ENCODE data around the gene APBA1.
"Not testable (repeated sequence)": the region's sequence is repeated elsewhere in the genome, so short reads cannot be mapped to it uniquely, and the experiment has no call there.

DNA sequence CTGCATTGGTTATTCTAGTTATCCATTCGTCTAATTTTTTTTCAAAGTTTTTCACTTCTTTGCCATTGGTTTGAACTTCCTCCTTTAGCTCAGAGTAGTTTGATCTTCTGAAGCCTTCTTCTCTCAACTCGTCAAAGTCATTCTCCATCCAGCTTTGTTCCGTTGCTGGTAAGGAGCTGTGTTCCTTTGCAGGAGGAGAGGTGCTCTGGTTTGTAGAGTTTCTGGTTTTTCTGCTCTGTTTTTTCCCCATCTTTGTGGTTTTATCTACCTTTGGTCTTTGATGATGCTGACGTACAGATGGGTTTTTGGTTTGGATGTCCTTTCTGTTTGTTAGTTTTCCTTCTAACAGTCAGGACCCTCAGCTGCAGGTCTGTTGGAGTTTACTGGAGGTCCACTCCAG lies 232.5 kb downstream of the APBA1 start:
- TF ChIP-seq POLR2A (IDR thresholded peaks at IDR 0.05; ENCODE audit: low read depth, low read length); TAF1 (IDR thresholded peaks at IDR 0.05; ENCODE audit: low read depth, low read length); PAX5 (IDR thresholded peaks at IDR 0.05; ENCODE audit: insufficient read depth, low read length, severe bottlenecking); POLR2AphosphoS5 (IDR thresholded peaks at IDR 0.05; ENCODE audit: low read depth, low read length); SPI1 (IDR thresholded peaks at IDR 0.05; ENCODE audit: low read depth, low read length): not testable (repeated sequence)
